Activated T-cell treated with anti-CD3 and anti-CD28 coated beads for 48 hours (primary cell): ENCODE data around the gene SMIM20.
A peak's percentile ranks its signal among the peaks of the same experiment; 100 is the strongest.
"Not testable (repeated sequence)": the region's sequence is repeated elsewhere in the genome, so short reads cannot be mapped to it uniquely, and the experiment has no call there.

Experiments used
- DNase-seq: peaks from one replicate; pipeline ENCODE4 v3.0.0-alpha.2; 2020; ENCODE audit warnings: low read depth

The SMIM20 gene

DNA sequence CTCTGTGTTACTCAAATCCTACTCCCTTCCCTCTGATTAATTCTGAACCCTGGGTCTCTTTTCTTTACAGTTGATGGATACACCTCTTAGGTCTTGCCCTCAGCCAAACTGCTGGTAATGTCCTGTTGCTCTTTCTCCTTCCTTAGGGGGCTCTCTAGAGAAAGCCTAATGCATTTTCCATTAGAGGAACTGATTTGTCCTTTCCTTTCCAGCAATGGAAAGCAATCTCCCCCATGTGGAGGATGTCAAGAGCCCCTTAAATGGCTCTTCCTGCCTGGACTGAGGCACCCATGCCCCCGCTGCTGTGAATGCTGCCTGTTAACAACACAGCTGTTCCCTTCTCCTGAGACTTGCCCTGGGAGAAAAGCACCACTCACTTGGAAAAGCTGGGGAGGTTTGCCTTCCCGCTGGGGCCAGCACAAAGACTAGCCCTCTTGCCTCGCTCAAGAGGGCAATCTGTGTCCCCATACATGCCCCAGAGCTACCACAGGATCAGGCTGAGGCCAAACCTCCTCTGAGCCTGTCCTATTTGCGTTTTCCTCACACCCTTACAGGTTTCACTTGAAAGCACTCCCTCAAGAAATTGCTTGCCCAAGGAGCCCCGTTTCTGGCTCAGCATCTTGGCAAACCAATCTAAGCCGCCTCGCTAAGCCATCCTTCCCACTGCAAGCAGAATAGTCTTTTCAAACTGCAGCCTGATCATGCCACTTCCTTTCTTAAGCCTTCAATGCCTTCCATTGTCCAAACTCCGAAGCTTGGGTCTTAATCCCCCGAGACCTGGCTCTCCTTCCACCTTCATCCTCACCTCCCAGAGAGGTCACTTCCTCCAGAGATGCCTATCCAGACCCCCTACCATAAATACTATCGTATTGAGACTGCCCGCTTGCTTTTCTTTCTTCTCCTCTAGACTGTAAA lies 23.2 kb upstream of the SMIM20 start:
- DNase-seq, result no peak

- DNase-seq, result no peak
Observed at GRCh38 chr4:25892796-25893195, 21.2 kb upstream of the SMIM20 start.

- DNase-seq, result no peak
Observed at GRCh38 chr4:25896776-25897539, 17.1 kb upstream of the SMIM20 start.

DNA sequence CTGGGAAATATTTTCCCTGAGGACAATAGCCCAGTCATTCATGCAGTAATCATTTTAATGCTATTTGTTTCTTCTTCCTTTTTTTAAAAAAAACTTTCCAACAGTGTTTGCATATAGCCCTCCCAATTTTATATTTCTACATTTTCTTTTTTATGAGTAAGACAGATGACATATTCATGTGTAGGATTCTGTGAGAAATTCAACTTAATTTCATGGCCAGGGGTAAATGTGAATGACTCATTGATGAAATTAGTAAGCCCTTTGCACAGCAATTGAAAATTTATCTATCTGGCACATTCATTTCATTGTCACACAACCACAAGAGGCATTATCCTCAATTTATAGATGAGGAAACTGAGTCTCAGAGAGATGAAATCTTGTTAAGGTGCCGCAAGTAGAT lies 13.7 kb upstream of the SMIM20 start:
- DNase-seq, result no peak

DNA sequence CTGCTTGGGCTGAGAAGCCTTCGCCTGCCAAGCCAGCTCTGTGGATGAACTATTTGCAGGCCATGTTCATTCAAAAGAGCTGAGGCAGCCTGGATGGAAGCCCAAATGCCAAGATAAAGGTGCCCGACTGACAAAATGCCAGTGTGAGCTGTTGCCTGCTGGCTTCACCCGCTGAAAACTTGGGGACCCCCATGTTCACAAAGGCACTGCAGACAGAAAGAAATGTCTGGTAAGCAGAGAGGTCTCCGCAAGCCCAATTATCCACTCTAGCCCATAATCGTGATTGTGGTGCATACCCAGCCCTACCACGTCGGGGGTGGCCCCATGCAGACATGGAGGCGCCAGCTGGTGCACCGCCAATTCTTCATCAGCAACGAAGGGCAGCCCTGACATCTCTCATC lies 13.0 kb upstream of the SMIM20 start:
- DNase-seq, result no peak

DNA sequence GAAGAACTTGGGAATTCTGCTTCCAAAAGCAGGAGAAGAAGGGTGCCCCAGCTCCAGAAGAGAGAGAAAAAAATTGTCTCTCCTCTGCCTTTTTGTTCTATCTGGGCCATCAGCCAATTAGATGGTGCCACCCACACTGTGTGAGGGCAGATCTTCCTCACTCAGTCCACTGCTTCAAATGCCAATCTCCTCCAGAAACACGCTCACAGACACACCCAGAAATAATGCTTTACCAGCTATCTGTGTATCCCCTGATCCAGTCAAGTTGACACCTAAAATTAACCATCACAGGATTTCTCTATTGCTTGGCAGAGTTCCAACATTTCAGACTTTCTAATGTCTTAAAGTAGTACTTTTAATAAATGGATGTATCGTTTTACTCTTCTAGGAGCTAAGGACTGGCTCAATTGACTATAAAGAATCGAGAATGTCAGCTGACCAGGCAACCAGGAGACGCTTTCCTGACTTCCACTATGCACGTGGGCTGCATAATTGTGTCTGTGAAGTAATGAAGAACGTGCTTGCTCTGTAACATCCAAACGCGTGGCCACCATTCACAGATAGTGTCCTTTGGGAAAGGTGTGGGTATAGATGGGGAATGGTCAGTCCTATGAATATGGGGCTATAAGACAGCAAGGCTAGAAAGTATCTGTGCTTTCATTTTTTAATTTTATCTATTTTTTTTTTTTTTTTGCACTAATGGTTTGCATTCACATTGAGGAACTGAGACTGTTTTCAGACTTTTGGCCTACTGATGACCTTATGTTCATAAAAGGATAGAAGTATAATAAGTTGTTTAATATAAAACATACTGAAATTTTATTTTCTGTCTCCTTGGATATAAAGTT lies 9.9 kb upstream of the SMIM20 start:
- no peak for DNase-seq

DNA sequence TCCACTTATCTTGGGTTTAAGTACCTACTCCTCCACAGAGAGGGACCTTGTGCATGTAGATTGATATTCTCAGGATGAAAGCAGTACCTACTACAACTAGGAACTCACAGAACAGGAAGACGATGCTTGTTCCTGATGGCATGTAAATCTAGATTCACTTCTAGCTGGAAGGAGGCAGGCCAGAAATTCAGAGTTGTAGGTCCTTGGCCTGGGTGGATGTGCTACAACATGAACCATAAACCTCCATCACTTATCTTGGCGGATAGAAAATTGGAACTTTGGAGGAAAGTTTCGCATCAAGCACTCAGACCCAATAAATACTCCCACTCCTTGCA lies 9.3 kb upstream of the SMIM20 start:
- DNase-seq, result no peak

DNA sequence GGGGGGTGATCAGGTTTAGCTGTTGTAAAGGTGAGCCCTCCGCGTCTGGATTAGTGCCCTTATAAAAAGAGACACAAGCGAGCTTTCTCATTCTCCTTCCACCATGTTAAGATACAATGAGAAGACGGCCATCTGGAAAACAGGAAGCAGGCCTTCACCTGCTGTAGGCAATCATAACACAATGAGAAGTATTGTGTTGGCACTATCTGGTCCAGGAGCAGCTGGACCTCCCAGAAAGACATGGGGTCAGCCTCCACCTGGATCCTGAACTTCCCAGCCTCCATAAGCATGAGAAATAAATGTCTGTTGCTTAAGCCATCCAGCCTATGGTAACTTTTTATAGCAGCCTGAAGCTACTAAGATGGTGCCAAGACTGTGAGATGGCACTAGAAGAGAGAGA lies 8.6 kb upstream of the SMIM20 start:
- DNase-seq, result no peak

GRCh38 chr4:25906113-25906512 lies 7.9 kb upstream of the SMIM20 start:
- not testable (repeated sequence) for DNase-seq

DNA sequence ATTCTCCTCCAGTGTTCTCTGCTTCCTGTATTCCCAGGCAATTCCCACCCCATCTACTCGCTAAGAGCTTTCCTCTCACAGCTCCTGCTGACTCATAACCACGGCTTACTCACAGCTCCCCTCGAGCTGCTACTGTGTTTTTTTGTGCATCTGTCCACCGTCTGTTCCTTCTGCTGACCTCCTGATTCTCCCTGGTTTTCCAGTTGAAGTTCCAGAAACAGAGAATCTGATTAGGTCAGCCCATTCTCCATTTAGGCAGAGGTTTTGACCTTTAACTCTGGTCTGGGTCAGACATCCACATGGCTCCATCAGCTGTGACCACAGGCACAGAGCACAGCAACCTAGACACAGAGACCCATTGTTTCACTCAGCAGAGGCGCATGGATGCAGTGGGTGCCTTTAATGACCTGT lies 5.5 kb upstream of the SMIM20 start:
- no peak for DNase-seq

GRCh38 chr4:25911356-25911755 lies 2.7 kb upstream of the SMIM20 start:
- DNase-seq, result no peak

- peak; percentile 15 for DNase-seq
Observed at GRCh38 chr4:25913056-25913850, 767 bp upstream of the SMIM20 start.

DNA sequence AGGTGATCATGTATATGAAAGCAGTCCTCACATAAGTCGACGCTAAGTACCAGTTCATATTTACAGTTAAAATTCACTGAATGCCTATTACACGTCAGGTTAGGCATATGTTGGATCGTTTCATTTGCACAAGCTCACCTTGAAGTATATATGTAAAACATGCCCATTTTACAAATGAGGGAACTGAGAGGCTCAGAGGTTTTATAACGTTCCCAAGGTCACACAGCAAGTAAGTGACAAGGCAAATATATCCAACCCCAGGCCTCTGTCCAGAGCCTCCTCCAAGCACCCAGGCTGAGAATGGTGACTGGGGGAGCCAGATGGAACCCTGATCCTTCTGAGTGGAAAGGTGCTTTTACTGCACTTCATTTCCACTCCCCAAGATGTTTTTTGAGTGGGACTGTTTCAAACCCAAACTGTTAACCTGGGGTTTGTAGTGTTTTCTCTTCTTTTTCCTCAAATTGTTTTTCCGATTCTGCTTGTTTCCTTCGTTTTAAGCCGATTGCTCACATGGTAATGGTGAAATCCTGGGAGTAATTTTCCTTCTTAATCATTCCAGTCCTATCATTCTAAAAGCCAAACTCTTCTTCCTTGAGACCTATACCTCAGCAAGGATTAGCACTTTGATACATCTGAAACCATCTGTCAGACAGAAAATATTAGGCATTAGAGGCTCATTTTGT lies 791 bp downstream of the SMIM20 start:
- DNase-seq, result no peak

- DNase-seq, result no peak
Observed at GRCh38 chr4:25915353-25915705, 1.3 kb downstream of the SMIM20 start.

- DNase-seq, result no peak
Observed at GRCh38 chr4:25916870-25917269, 2.9 kb downstream of the SMIM20 start.

DNA sequence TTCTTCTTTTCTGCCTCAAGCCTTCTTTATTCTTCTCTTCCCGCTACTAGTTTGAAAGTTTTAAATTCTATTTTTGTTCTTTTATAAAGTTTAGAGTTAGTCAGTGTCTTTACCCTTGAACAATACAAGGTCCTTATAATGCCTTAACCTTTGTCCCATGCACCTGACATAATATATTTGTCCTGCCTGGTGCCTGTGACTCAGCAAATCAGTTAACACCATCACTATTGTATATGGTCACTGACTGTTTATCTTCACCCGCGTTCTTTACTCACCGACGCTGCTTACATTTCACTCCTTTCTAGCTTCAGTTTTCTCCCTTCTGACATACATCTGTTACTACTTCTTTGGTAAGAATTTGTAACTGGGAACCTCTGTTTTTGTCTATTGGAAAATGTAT lies 5.7 kb downstream of the SMIM20 start:
- DNase-seq, result no peak

GRCh38 chr4:25921922-25922321 lies 7.9 kb downstream of the SMIM20 start:
- DNase-seq, result no peak

GRCh38 chr4:25922812-25923369 lies 8.9 kb downstream of the SMIM20 start:
- DNase-seq, result no peak

DNA sequence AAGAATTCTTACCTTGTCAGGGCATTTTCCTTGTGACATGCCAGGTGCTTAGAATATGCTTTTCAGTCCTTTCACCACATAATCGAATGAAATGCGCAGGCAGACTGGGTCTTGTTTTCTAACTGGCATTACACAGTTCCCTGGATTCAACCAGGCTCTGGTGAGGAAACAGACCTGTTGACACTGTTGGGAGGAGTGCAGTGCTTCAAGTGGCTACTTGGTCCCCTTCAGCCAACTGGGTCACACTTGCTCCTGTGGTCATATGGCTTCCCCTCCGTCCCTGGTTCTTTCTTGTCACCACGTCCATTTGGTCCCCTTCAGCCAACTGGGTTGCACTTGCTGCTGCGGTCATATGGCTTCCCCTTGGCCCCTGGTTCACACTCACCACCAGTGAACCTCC lies 9.7 kb downstream of the SMIM20 start:
- no peak for DNase-seq

GRCh38 chr4:25925486-25926201 lies 11.6 kb downstream of the SMIM20 start:
- DNase-seq, result peak; percentile 36
